ENCODE data around the gene SH3BP4.

- TF ChIP-seq CTCF (IDR thresholded peaks at IDR 0.05; ENCODE audit: borderline replicate concordance, extremely low read depth, low read length, poor library complexity, severe bottlenecking) (no peak), EZH2 (IDR thresholded peaks at IDR 0.05; ENCODE audit: borderline replicate concordance, low read depth, low read length, severe bottlenecking) (no peak)
Observed at GRCh38 chr2:235051436-235052260, 99.8 kb downstream of the SH3BP4 start.

Data from DND-41 (cell line).